DND-41 (cell line): ENCODE results near the gene ALCAM.

Experiments
- CTCF ChIP-seq: IDR thresholded peaks from 2 replicates; pipeline ENCODE4 v1.5.1; 2012; ENCODE audit warnings: borderline replicate concordance, low read length, moderate library complexity, mild to moderate bottlenecking; ENCODE audit not compliant: poor library complexity, severe bottlenecking; ENCODE audit errors: extremely low read depth
- EZH2 ChIP-seq: IDR thresholded peaks from 3 replicates; pipeline ENCODE4 v1.6.1; 2012; ENCODE audit warnings: borderline replicate concordance, low read depth, mild to moderate bottlenecking, moderate library complexity, low read length, inconsistent platforms; ENCODE audit not compliant: severe bottlenecking

GRCh38 chr3:105440113-105440512, 73.4 kb downstream of the ALCAM start:
- TF ChIP-seq CTCF, result no peak
- no peak for TF ChIP-seq EZH2
